Smooth muscle cell (in vitro differentiated cells): ENCODE measurements around the gene SOCS7. TPM values are rescaled to one million over a fixed set of nuclear protein-coding genes. Genes with fewer than 3 reads are reported as not detected.

Experiments used
- DNase-seq: peaks from one replicate; lab custom pipeline; 2025; ENCODE audit not compliant: unreplicated experiment; lab: John Stamatoyannopoulos, UW
- H2AFZ ChIP-seq: fragments of 200-600 bp; sonication (generic); 2 replicates; pipeline ENCODE4 v1.6.0; 2016; ENCODE audit warnings: antibody characterized with exemption, low read depth, mild to moderate bottlenecking
- H3F3A ChIP-seq: fragments of 200-600 bp; sonication (generic); 2 replicates; pipeline ENCODE4 v1.6.0; 2017; ENCODE audit warnings: antibody characterized with exemption, low read depth
- H3K27ac ChIP-seq: fragments of 200-600 bp; sonication (generic); 2 replicates; pipeline ENCODE4 v1.5.1; 2016; ENCODE audit warnings: low read depth, mild to moderate bottlenecking
- H3K27me3 ChIP-seq: fragments of 200-600 bp; sonication (generic); 2 replicates; pipeline ENCODE4 v1.6.1; 2016; ENCODE audit warnings: low read depth, mild to moderate bottlenecking
- H3K36me3 ChIP-seq: fragments of 200-600 bp; sonication (generic); 2 replicates; pipeline ENCODE4 v1.5.1; 2016; ENCODE audit warnings: low read depth
- H3K4me1 ChIP-seq: fragments of 200-600 bp; sonication (generic); 2 replicates; pipeline ENCODE4 v1.5.1; 2016; ENCODE audit warnings: low read depth
- H3K4me2 ChIP-seq: fragments of 200-600 bp; sonication (generic); 2 replicates; pipeline ENCODE4 v1.6.0; 2016; ENCODE audit warnings: mild to moderate bottlenecking
- H3K4me3 ChIP-seq: fragments of 200-600 bp; sonication (generic); 2 replicates; pipeline ENCODE4 v1.5.1; 2016; ENCODE audit warnings: mild to moderate bottlenecking
- H3K79me2 ChIP-seq: fragments of 200-600 bp; sonication (generic); 2 replicates; pipeline ENCODE4 v1.6.0; 2016; ENCODE audit warnings: low read depth, mild to moderate bottlenecking
- H3K9ac ChIP-seq: fragments of 200-600 bp; sonication (generic); 2 replicates; pipeline ENCODE4 v1.6.0; 2016; ENCODE audit warnings: low read depth
- H3K9me3 ChIP-seq: fragments of 200-600 bp; sonication (generic); replicated peaks from 2 replicates; pipeline ENCODE4 v1.5.1; 2016; ENCODE audit warnings: low read depth
- H4K20me1 ChIP-seq: fragments of 200-600 bp; sonication (generic); 2 replicates; pipeline ENCODE4 v1.6.0; 2016; ENCODE audit warnings: low read depth
- WGBS: methylation state at CpG from one replicate; pipeline ENCODE4 v1.1.7; 2016; ENCODE audit warnings: low lambda C conversion rate; 5-methylcytosine and 5-hydroxymethylcytosine counted together
- polyA plus RNA-seq: library from polyadenylated mRNA; unstranded; fragments of >200 nt; fragmentation: Nextera tagmentation; extraction: Ambion mirVana; gene quantifications from 2 replicates; pipeline ENCODE4 v1.2.1, GENCODE V29; 2016
- total RNA-seq: library from RNA; depleted of rRNA; stranded (reverse); fragments of >200 nt; gene quantifications from 2 replicates; pipeline ENCODE4 v1.2.3, GENCODE V29; 2014
- TF ChIP-seq, protein P1 (sequence below): fragments of 200-600 bp; sonication (generic); IDR thresholded peaks from 2 replicates; pipeline ENCODE4 v1.5.1; 2017; ENCODE audit warnings: borderline replicate concordance, mild to moderate bottlenecking, antibody characterized with exemption; ENCODE audit not compliant: insufficient read depth, poor library complexity, severe bottlenecking

Gene SOCS7
- total and polyA plus RNA-seq, 2 experiments from 2014 or later, result 0.89 to 6.2 TPM

- peaks cover 9% of the 10 kb centered on the region for H3K4me1 ChIP-seq
- no peak overlapping the region for H3K9ac ChIP-seq
- TF ChIP-seq, protein P1, sequence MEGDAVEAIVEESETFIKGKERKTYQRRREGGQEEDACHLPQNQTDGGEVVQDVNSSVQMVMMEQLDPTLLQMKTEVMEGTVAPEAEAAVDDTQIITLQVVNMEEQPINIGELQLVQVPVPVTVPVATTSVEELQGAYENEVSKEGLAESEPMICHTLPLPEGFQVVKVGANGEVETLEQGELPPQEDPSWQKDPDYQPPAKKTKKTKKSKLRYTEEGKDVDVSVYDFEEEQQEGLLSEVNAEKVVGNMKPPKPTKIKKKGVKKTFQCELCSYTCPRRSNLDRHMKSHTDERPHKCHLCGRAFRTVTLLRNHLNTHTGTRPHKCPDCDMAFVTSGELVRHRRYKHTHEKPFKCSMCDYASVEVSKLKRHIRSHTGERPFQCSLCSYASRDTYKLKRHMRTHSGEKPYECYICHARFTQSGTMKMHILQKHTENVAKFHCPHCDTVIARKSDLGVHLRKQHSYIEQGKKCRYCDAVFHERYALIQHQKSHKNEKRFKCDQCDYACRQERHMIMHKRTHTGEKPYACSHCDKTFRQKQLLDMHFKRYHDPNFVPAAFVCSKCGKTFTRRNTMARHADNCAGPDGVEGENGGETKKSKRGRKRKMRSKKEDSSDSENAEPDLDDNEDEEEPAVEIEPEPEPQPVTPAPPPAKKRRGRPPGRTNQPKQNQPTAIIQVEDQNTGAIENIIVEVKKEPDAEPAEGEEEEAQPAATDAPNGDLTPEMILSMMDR, result no peak
- H3K4me3 ChIP-seq, result no peak overlapping the region
- no peaks in the 10 kb centered on the region for H3K9me3 ChIP-seq
- H3K36me3 ChIP-seq, result no peaks in the 10 kb centered on the region
- no peak overlapping the region for H3K27ac ChIP-seq
- H3K79me2 ChIP-seq, result peaks cover 67% of the 10 kb centered on the region
- H3F3A ChIP-seq, result no peaks in the 10 kb centered on the region
- no peak overlapping the region for H3K4me2 ChIP-seq
- H3K27me3 ChIP-seq, result no peaks in the 10 kb centered on the region
- 83% methylated on average over 9 of the region's 9 CpGs for WGBS
- H2AFZ ChIP-seq, result no peak overlapping the region
- H4K20me1 ChIP-seq, result peaks cover 99% of the 10 kb centered on the region
- DNase-seq, result no peak
These were observed 7.2 kb downstream of the SOCS7 start for GRCh38 chr17:38358586-38359513.

- WGBS, result 83% methylated on average over 5 of the region's 5 CpGs
- no peak overlapping the region for H3K27ac ChIP-seq
- no peaks in the 10 kb centered on the region for H3K4me1 ChIP-seq
- peaks cover 76% of the 10 kb centered on the region for H4K20me1 ChIP-seq
- H3F3A ChIP-seq, result no peaks in the 10 kb centered on the region
- TF ChIP-seq, protein P1, result no peak
- H3K36me3 ChIP-seq, result no peaks in the 10 kb centered on the region
- peak overlapping the region; percentile 33 for H3K4me2 ChIP-seq
- no peak overlapping the region for H3K4me3 ChIP-seq
- H3K9me3 ChIP-seq, result no peaks in the 10 kb centered on the region
- no peak overlapping the region for H2AFZ ChIP-seq
- H3K79me2 ChIP-seq, result peaks cover 37% of the 10 kb centered on the region
- no peak for DNase-seq
- no peak overlapping the region for H3K9ac ChIP-seq
- H3K27me3 ChIP-seq, result no peaks in the 10 kb centered on the region
These were observed 10.2 kb downstream of the SOCS7 start for GRCh38 chr17:38361694-38362465.

DNA sequence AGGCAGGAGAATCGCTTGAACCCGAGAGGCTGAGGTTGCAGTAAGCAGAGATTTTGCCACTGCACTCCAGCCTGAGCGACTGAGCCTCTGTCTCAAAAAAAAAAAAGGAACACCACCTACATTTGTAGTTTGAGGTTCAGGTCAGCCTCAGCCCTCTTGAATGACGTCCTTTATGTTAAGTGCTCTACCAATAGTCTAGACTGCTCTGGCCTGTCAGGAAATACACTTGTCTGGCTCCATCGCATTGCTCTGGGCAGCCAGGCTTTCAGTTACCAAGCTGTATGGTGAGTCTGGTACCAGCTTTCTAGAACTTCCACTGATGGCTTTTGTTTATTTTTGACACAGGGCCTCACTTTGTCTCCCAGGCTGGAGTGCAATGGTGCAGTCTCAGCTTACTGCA lies 11.4 kb downstream of the SOCS7 start:
- Histone ChIP-seq H3K4me2 (no peak overlapping the region), H3K36me3 (no peaks in the 10 kb centered on the region), H3K79me2 (peaks cover 28% of the 10 kb centered on the region), H3F3A (no peaks in the 10 kb centered on the region), H3K27me3 (no peaks in the 10 kb centered on the region), H3K9ac (no peak overlapping the region), H4K20me1 (peaks cover 65% of the 10 kb centered on the region), H3K27ac (no peak overlapping the region), H2AFZ (no peak overlapping the region), H3K4me3 (no peak overlapping the region), H3K4me1 (no peaks in the 10 kb centered on the region), H3K9me3 (no peaks in the 10 kb centered on the region)
- DNase-seq, result no peak
- TF ChIP-seq, protein P1, result no peak
- 98% methylated on average over 5 of the region's 5 CpGs for WGBS
